Measurements from ENCODE around the gene VIM. TPM values are rescaled to one million over a fixed set of nuclear protein-coding genes. Genes with fewer than 3 reads are reported as not detected.

Gene VIM
- total and polyA plus RNA-seq, 2 experiments from 2014 or later, result 131 to 228 TPM

GRCh38 chr10:17212802-17213221, 15.2 kb upstream of the VIM start (continued):
- TF ChIP-seq, protein P1, sequence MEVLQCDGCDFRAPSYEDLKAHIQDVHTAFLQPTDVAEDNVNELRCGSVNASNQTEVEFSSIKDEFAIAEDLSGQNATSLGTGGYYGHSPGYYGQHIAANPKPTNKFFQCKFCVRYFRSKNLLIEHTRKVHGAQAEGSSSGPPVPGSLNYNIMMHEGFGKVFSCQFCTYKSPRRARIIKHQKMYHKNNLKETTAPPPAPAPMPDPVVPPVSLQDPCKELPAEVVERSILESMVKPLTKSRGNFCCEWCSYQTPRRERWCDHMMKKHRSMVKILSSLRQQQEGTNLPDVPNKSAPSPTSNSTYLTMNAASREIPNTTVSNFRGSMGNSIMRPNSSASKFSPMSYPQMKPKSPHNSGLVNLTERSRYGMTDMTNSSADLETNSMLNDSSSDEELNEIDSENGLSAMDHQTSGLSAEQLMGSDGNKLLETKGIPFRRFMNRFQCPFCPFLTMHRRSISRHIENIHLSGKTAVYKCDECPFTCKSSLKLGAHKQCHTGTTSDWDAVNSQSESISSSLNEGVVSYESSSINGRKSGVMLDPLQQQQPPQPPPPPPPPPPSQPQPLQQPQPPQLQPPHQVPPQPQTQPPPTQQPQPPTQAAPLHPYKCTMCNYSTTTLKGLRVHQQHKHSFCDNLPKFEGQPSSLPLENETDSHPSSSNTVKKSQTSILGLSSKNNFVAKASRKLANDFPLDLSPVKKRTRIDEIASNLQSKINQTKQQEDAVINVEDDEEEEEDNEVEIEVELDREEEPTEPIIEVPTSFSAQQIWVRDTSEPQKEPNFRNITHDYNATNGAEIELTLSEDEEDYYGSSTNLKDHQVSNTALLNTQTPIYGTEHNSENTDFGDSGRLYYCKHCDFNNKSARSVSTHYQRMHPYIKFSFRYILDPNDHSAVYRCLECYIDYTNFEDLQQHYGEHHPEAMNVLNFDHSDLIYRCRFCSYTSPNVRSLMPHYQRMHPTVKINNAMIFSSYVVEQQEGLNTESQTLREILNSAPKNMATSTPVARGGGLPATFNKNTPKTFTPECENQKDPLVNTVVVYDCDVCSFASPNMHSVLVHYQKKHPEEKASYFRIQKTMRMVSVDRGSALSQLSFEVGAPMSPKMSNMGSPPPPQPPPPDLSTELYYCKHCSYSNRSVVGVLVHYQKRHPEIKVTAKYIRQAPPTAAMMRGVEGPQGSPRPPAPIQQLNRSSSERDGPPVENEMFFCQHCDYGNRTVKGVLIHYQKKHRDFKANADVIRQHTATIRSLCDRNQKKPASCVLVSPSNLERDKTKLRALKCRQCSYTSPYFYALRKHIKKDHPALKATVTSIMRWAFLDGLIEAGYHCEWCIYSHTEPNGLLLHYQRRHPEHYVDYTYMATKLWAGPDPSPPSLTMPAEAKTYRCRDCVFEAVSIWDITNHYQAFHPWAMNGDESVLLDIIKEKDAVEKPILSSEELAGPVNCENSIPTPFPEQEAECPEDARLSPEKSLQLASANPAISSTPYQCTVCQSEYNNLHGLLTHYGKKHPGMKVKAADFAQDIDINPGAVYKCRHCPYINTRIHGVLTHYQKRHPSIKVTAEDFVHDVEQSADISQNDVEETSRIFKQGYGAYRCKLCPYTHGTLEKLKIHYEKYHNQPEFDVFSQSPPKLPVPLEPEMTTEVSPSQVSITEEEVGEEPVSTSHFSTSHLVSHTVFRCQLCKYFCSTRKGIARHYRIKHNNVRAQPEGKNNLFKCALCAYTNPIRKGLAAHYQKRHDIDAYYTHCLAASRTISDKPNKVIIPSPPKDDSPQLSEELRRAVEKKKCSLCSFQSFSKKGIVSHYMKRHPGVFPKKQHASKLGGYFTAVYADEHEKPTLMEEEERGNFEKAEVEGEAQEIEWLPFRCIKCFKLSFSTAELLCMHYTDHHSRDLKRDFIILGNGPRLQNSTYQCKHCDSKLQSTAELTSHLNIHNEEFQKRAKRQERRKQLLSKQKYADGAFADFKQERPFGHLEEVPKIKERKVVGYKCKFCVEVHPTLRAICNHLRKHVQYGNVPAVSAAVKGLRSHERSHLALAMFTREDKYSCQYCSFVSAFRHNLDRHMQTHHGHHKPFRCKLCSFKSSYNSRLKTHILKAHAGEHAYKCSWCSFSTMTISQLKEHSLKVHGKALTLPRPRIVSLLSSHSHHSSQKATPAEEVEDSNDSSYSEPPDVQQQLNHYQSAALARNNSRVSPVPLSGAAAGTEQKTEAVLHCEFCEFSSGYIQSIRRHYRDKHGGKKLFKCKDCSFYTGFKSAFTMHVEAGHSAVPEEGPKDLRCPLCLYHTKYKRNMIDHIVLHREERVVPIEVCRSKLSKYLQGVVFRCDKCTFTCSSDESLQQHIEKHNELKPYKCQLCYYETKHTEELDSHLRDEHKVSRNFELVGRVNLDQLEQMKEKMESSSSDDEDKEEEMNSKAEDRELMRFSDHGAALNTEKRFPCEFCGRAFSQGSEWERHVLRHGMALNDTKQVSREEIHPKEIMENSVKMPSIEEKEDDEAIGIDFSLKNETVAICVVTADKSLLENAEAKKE (CRISPR knock-in tag; IDR thresholded peaks at IDR 0.05), result no peak
- TF ChIP-seq CREB1 (CRISPR knock-in tag; IDR thresholded peaks at IDR 0.05; ENCODE audit: low read depth), result no peak
- TF ChIP-seq STAT1 (IDR thresholded peaks at IDR 0.05; ENCODE audit: unreplicated experiment), result no peak
- TF ChIP-seq EZH2phosphoT487 (IDR thresholded peaks at IDR 0.05; ENCODE audit: unreplicated experiment), result no peak
- no peak for TF ChIP-seq EZH2 (IDR thresholded peaks at IDR 0.05; ENCODE audit: low read depth, unreplicated experiment)
- TF ChIP-seq NANOG (IDR thresholded peaks at IDR 0.05; ENCODE audit: borderline replicate concordance), result no peak
- no peak for TF ChIP-seq REST (IDR thresholded peaks at IDR 0.05; ENCODE audit: unreplicated experiment)
- no peak for TF ChIP-seq ZNF331 (CRISPR knock-in tag; IDR thresholded peaks at IDR 0.05; ENCODE audit: low read depth)
- no peak for TF ChIP-seq JUNB (IDR thresholded peaks at IDR 0.05; ENCODE audit: unreplicated experiment)
